ENCODE results near the gene TELO2. TPM values are rescaled to one million over a fixed set of nuclear protein-coding genes. Genes with fewer than 3 reads are reported as not detected.

TELO2 gene
- total and polyA plus RNA-seq, 10 donors = 28.5 to 110 (median 57.8) TPM

- peaks cover 0 to 22% (median 5%) of the 10 kb centered on the region in 7 donors for H3K27me3 ChIP-seq (replicated peaks in 1 of 7)
- peaks cover 36 to 93% (median 76%) of the 10 kb centered on the region in 6 donors for H3K4me1 ChIP-seq
- H3K4me3 ChIP-seq = peak overlapping the region; percentile 50 to 86 (median 62)
- DNase-seq = no peak
- intact Hi-C loops (cut with DNase I; ENCODE audit: low total_unique reads) = no loop called here
- H3K36me3 ChIP-seq = peaks cover 0 to 40% (median 15%) of the 10 kb centered on the region in 6 donors
- peak in 2 of 3 donors; percentile 24 to 51 for TF ChIP-seq POLR2AphosphoS5 (IDR thresholded peaks at IDR 0.05)
- no peak for TF ChIP-seq POLR2A (IDR thresholded peaks at IDR 0.05)
- no peak for TF ChIP-seq CTCF (IDR thresholded peaks at IDR 0.05 in 8 of 11, conservative IDR thresholded peaks at IDR 0.05 in 3 of 11)
- H3K27ac ChIP-seq = peak overlapping the region; percentile 79 to 95 (median 90)
- H3K9me3 ChIP-seq = no peaks in the 10 kb centered on the region
- WGBS, 5 donors = 17 to 42% (median 28%) methylated on average over 13 to 57 of the region's 57 CpGs
Observed at GRCh38 chr16:1534021-1535020, 41.2 kb downstream of the TELO2 start.

- H3K4me1 ChIP-seq = peaks cover 36 to 99% (median 80%) of the 10 kb centered on the region in 6 donors
- DNase-seq = peak; percentile 74
- peaks cover 0 to 53% (median 22%) of the 10 kb centered on the region in 6 donors for H3K36me3 ChIP-seq
- H3K27ac ChIP-seq = peak overlapping the region in 7 of 8 donors; percentile 15 to 95 (median 90)
- H3K4me3 ChIP-seq = peak overlapping the region; percentile 50 to 86 (median 62)
- 47 to 67% (median 61%) methylated on average over 17 to 39 of the region's 39 CpGs for WGBS, 5 donors
- peaks cover 0 to 22% (median 5%) of the 10 kb centered on the region in 7 donors for H3K27me3 ChIP-seq (replicated peaks in 1 of 7)
- TF ChIP-seq POLR2AphosphoS5 (IDR thresholded peaks at IDR 0.05) (peak in 1 of 3 donors; percentile 18), POLR2A (IDR thresholded peaks at IDR 0.05) (no peak)
- no peaks in the 10 kb centered on the region for H3K9me3 ChIP-seq
- intact Hi-C loops (cut with DNase I; ENCODE audit: low total_unique reads) = no loop called here
Observed at GRCh38 chr16:1535391-1536291, 42.5 kb downstream of the TELO2 start.

- 74 to 84% (median 76%) methylated on average over 13 of the region's 13 CpGs for WGBS, 5 donors
- H3K27me3 ChIP-seq (replicated peaks in 1 of 7) = peaks cover 0 to 22% (median 5%) of the 10 kb centered on the region in 7 donors
- no peak for DNase-seq
- H3K4me1 ChIP-seq = peaks cover 36 to 100% (median 80%) of the 10 kb centered on the region in 6 donors
- TF ChIP-seq POLR2A (IDR thresholded peaks at IDR 0.05) = no peak
- no peak for TF ChIP-seq CTCF (IDR thresholded peaks at IDR 0.05 in 8 of 11, conservative IDR thresholded peaks at IDR 0.05 in 3 of 11)
- TF ChIP-seq POLR2AphosphoS5 (IDR thresholded peaks at IDR 0.05) = no peak
- peaks cover 0 to 63% (median 22%) of the 10 kb centered on the region in 6 donors for H3K36me3 ChIP-seq
- no peaks in the 10 kb centered on the region for H3K9me3 ChIP-seq
- H3K27ac ChIP-seq = peak overlapping the region in 3 of 8 donors; percentile 14 to 95 (median 90)
- intact Hi-C loops (cut with DNase I; ENCODE audit: low total_unique reads) = no loop called here
- peak overlapping the region in 5 of 8 donors; percentile 50 to 86 (median 66) for H3K4me3 ChIP-seq
Observed at GRCh38 chr16:1536601-1537000, 43.4 kb downstream of the TELO2 start.

GRCh38 chr16:1537138-1537577 is 44.0 kb downstream of the TELO2 start:
- WGBS, 5 donors = 82 to 92% (median 85%) methylated on average over 19 to 27 of the region's 27 CpGs
- TF ChIP-seq POLR2A (IDR thresholded peaks at IDR 0.05) (no peak), CTCF (IDR thresholded peaks at IDR 0.05 in 8 of 11, conservative IDR thresholded peaks at IDR 0.05 in 3 of 11) (no peak), POLR2AphosphoS5 (IDR thresholded peaks at IDR 0.05) (peak in 1 of 3 donors; percentile 18)
- Histone ChIP-seq H3K4me1 (peaks cover 35 to 100% (median 79%) of the 10 kb centered on the region in 6 donors), H3K27me3 (replicated peaks in 1 of 7) (peaks cover 0 to 22% (median 5%) of the 10 kb centered on the region in 7 donors), H3K27ac (peak overlapping the region in 3 of 8 donors; percentile 4 to 90 (median 14)), H3K9me3 (no peaks in the 10 kb centered on the region), H3K4me3 (peak overlapping the region in 3 of 8 donors; percentile 66 to 86 (median 83)), H3K36me3 (peaks cover 0 to 69% (median 27%) of the 10 kb centered on the region in 6 donors)
- no peak for DNase-seq
- intact Hi-C loops (cut with DNase I; ENCODE audit: low total_unique reads) = no loop called here
